Lung microvascular endothelial cell (primary cell): ENCODE data around the gene HOXA3. TPM values are rescaled to one million over a fixed set of nuclear protein-coding genes. Genes with fewer than 3 reads are reported as not detected.
A peak's percentile ranks its signal among the peaks of the same experiment; 100 is the strongest.

ENCODE experiments used
- DNase-seq, 2 donors: peaks; one replicate each; pipeline versions ENCODE4 v3.0.0 to v3.0.0-alpha.2; 2010; ENCODE audit warnings: low read depth in 2 of 2
- total RNA-seq: library from RNA; depleted of rRNA; stranded (reverse); fragments of >200 nt; gene quantifications from 2 replicates; pipeline ENCODE4 v1.2.1, GENCODE V29; 2014

The HOXA3 gene
- total RNA-seq, 1 donor from 2014 or later, result 5.0 TPM

DNA sequence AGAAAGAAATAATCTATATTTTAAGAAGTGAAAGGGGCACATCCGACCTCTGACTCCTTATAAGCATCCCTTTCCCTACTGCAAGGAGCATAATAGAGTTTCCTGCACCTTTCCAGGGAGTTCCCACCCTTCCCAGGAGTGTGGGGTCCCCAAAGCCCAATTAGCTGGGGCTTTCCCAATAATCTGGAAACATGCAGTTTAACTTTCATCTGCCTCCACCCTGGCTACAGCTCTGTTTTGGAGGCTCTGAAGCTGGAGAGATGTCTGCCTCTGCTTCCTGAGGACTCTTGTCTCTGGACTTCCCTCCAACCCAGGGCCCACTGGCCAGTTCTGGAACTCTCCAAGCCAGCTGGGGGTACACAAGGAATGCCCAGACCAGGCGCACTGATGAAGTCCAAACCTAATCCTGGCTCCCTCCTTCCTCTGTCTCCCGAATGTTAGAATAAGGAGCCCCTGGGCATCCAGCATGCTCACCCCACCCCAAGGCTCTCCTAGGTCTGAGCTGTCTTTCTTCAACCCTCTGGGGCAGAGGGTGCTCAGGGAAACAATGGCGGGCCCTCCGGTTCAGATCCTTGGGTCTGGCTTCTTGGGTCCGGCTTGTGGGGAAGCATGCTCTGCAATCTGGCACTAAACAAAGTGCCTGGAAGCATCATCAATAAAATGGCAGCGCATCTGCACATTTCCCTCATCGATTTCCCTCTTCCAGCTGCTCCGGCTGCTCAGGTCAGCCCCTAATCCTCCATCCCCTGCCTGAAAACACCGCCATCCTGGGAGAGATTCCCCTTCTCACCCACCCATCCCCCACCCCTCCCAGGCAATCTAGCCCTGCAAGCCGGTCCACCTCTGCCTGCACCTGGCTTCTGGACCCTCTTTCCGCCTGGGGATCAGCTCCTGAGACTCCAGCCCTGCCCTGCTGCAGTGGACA is 35.2 kb downstream of the HOXA3 start:
- DNase-seq, result peak in 1 of 2 donors; percentile 48

DNA sequence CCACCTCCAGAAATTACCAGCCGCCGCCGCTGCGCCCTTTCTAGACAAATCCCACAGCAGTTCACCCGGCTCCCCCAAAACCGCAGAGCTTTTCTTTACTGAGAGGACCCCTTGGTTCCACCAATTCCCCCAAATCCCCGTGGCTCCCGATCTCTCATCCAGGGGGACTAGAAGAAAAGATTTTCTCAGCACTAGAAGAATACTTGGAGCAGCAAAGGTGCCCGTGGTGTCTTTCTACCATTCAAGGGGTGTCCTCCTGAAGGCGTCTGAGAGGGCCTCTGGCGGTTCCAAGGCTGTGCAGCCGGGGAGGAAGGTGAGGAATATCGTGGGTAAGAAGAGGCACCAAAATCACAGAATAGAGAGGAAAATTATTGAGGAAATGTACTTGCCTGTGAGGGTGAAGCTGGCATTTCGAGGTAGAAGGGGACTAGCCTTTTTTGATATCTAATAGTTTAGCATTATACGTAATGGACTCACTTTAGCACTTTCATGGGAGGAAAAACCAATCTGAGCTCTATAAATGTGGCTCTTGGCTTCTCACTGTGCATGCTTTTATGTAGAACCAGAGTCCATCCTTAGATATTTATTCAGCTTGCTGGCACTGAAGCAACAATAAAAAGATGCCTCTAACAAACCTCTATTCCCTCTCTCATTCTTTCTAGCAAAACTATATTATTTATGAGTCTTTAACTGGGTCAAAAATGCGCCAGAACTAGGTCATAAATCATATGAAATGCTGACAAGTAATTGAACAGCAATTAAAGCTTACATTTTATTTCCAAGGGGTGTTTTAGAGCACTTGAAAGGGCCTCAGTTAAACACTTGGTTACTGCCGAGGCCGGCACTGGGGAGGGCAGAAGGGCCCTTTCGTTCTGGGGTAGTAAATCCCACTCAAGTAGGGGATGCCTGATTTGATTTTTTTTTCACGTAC is 36.1 kb downstream of the HOXA3 start:
- peak in 1 of 2 donors; percentile 49 for DNase-seq

DNA sequence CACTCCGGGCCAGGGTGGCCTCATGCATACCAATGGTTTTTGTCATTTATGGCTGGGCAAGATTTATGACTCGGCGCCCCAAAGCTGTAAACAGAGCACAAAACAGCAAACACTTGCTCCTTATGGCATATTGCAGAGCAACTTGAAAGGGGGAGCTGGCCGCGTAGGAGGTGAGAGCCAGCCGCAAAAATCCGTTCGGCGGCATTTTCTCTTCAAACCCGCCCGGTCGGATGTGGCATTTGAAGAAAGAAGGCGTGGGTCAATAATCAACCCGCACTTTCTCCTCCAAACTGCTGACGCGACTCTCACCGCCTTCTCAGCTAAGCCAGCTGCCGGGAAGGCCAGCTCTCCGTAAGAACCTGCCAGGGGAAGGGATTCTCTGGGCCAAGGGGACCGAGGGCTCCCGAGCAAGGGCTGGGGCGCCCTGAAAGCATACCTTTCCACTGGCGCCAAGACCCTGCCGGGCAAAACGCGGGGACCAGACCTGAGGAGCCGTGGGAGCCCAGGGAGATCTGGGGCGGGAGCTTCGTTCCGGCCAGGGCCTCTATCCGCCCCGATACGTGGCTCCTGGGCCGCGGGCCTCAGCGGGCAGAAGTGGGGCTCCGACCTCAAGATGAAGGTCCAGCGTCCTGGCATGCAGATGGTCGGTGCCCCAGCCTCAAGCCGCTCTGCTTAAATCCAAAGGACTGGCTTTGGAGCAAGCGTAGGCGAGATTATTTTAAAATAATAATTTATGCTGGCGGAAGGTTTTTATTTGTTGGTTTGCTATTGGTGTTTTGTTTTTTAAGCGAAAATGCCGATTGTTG is 37.0 kb downstream of the HOXA3 start:
- DNase-seq, result peak in 1 of 2 donors; percentile 62

DNA sequence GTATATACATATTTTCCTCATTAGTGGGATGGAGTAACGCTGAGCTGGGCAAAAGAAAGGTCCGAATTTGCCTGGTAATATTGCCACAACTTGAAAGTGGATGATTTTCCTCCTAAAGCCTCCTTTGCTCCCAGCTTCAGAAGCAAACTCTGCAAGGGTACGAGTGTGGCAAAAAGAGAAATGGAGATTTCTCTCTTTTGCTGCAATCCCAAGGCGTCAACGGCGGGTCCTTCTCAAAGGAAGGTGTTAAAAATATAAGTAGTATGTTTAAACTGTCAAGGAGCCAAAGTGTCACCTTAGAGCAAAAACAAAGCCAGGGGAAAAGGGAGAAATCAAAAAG is 37.5 kb downstream of the HOXA3 start:
- no peak for DNase-seq

DNA sequence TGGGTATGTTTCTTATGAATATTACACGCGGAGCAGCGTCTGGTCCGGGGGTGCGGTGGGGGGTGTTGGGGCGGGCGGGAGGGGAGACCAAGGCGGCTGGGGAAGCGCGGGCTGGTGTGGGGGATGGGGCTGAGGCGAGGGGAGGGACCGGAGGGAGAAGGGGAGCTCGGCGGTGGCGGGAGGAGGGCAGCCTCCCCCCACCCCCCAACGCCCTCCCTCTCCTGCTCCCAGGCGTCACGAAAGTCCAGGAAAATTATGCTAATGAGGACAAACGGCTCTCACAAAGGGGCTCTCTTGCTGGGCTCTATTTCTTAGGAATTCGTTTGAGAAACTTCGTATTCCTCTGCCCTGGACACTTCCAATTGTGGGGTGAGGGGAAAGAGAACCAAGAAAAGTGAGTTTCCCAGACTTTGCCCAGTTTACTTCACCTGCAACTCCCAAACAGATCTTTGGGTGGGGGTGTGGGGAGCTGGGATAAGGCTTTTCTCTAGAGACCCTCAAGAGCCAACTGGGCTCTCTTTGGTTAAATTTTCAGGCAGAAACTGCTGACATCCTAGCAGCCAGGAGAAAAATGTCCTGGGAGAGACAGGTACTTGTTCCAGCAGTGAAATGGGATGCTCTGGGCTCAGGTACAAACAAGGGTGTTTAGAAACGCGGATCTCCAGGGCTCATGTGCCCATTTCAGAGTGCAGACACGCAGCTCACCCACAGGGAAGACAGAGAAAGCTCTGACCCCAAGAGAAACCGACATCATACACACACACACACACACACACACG is 38.2 kb downstream of the HOXA3 start:
- peak; percentile 67 to 82 for DNase-seq

DNA sequence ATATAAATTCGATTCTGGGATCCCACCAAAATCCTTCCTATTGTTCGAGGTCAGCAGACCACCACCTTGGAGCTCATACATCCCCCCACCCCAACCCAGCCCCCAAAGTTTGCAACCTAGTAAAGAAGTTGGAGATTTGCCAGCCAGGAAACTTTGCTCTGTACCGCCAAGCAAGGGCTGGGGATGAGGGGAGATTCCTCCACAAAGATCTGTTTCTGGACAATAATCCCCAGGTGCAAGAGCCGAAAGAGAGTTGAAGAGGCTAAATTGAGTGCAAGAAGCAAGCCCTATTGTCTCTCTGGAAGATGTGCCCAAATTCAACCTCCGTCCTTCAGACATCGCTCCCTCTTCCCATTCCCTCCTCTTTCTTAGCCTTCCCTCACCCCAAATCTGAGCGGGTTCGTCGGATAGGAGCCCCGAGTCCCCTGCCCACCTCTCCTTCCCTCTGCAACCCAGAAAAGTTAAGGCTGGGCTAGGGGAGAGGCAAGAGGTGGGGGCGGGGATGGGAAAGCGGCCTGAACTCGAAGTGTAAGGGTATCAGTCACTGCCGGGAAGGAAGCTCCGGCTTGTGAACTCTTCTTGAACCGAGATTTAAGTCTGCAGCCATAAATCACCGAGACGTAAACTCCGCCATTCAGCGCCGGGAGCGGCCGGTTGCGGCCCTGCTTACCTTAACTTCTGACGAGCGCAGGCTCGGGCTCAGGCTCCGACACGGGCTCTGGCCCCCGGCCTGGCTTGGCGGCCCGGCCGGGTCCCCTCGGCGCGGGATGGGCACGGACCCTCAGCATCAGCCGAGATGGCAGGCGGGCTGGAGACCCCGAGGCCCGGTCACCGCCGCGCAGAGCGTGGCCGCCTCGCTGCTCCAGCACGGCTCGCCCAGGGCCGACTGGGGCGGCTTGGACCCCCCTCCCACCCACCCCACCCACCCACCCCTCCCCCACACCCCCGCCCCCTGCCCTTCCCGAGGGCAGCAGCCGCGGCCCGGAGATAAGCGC is 39.1 kb downstream of the HOXA3 start:
- DNase-seq, result peak; percentile 77 to 97

DNA sequence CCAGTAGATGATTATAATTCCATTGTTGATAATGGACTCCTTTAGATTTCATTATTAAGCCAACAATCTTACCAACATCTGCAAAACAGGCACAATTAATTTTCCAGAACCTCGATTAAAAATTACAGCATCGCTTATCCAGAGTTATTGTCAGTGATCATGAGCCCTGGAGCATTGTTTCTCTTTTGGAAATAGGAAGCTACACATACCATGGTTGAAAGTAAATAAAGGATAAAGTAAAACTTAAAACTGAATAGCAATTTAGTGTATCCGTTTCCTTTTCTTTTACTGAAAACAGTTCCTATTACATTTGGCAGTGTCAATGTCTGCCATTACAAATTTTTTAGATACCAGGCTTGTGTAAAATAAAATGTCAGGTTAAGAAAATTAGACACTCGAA is 40.0 kb downstream of the HOXA3 start:
- DNase-seq, result peak; percentile 42 to 81

DNA sequence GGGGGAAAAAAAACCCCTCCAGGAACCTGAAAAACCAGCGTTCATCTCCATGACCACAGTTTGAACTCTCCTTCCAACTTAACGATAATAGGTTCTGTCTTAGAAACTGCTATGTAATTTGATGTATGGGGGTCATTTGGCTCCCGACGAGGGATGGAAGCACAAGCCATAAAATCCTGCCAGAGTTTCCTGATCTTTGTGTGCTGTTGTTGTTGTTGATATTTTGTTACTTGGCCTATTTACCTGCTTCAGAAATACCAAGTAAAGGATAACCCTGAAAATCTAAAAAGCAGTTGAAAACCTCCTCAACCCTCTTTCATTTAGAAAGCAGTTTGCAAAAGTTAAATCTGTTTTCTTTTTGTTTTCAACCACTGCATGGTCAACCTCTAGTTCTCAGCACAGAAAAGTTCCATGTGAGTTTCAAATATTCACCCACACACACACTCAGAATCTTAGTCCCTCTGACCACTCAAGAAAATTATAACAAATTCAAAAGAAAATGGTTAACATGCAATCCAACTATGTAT is 40.6 kb downstream of the HOXA3 start:
- DNase-seq, result peak; percentile 30 to 64

DNA sequence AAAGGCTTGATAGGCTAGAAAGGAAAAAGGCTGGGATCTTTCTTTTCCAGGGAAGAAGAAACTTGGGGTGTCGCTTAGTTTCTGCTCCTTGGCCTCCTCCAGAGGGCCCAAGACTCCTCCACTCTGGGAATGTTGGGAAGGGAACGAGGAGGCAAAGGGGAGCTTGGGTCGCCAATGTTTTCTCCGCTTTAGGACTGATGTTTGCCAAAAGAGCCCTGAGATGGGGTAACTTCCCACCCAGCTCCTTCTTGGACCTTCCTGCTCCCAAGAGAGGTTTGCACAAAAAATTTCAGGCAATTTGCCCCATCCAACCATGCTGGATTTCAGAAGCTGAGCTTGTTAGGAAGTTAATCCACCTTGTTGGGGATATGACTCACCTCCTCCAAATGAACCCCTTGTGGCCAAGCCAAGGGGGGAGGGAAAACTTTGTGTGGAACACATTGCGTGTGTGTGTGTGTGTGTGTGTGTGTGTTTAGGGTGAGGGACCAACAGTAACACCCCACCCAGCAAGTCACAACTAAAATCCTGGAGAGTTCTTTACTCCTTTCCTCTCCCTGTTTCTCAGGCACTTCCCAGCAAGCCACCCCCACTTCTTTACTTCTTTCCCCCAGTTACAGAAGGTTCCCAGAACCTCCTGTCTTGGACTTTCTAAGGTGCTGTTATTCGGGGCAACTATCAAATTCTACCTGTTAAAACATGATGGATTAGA is 41.2 kb downstream of the HOXA3 start:
- DNase-seq, result peak; percentile 79 to 92

DNA sequence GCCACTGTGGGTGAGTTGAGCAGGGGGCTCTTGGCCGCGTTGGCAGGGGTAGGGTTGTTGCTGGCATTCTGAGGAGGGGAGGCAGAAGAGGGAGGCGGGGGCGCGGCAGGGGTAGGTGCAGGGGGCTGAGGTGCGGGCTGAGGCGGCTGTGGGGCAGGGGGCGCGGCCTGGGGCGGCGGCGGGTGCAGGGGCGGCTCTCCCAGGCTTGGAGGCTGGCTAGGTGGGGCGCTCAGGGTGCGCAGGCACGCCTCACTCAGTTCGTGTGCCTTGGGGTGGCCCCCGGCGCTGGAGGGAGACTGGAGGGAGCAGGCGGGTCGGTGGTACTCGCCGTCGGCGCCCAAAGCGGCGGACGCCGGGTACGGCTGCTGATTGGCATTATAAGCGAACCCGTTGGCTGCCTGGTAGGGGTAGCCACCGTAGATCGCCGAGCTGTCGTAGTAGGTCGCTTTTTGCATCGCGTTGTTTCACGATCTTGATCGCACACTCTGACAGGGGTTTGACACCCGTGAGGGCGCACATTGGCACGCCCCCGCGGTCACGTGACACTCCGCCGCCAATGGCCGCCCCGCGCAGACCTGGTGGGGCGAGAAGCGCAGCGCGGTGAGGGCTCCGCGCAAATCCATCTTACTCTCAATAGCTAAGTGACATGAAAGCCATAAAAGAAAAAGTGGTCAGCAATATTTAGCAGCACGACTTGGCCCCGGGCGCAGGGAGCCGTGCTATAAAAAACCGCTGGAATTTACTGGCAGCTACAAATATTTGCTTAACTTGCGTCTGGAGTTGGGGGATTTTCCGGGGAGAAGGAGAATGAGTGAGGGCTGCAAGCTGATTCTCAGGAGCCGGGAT is 42.0 kb downstream of the HOXA3 start:
- peak; percentile 25 to 27 for DNase-seq

DNA sequence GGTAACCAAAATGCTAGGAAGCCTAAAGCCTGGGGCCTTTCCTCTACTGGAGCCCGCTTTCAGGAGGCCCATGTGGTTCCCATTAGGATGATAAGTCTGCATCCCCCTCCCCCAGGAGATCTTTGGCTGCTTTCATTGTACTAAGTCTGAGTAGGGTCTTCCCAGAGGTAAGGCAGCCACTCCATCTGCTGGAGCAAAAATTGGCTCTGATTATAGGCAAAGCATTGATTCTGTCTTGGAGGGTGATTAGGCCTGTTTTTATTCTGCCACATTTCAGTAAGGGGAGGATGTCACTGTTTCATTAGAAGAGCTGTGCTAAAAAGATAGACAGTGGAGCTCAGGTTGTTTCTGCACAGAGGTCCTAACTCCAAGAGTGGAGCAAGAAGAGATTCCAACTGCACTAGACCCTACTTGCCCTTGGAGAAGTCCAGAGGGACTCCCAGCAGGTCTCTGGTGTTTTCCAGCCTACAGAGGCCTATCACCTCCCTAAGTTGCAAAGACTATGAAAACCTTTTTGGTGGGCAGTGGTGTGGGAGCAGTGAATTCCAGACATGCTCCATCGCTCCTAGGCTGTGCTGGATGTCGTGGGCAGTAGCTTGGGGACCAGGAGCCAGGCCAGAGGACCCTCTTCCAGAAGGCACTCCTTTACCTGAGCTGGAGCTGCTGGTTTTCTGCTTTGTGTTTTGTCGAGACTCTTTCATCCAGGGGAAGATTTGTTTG is 42.8 kb downstream of the HOXA3 start:
- no peak for DNase-seq

DNA sequence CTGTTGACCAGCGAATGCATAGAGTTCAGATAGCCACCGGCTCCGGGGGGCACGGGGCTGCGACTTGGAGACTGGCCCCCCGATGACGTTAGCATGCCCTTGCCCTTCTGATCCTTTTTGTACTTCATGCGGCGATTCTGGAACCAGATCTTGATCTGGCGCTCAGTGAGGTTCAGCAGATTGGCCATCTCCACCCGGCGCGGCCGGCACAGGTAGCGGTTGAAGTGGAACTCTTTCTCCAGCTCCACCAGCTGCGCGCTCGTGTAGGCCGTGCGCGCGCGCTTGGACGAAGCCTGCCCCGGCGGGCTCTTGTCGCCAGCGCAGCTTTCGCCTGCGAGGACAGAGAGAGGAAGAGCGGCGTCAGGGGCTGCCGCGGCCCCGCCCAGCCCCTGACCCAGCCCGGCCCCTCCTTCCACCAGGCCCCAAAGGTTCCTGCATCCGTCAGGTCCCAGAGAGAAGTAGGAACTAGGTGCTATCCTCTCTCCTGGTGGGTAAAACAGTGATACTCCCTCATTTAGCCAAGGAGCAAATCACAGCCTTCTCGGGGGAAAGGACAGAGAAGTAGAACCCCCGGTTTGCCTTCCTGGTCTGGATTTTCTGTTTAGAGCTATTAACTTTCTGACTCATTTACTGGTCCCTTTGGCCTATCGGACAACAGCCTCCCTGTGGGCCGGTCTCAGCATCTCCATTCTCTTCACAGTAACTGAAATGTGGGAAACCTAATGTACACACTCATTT is 43.8 kb downstream of the HOXA3 start:
- peak; percentile 82 to 90 for DNase-seq

DNA sequence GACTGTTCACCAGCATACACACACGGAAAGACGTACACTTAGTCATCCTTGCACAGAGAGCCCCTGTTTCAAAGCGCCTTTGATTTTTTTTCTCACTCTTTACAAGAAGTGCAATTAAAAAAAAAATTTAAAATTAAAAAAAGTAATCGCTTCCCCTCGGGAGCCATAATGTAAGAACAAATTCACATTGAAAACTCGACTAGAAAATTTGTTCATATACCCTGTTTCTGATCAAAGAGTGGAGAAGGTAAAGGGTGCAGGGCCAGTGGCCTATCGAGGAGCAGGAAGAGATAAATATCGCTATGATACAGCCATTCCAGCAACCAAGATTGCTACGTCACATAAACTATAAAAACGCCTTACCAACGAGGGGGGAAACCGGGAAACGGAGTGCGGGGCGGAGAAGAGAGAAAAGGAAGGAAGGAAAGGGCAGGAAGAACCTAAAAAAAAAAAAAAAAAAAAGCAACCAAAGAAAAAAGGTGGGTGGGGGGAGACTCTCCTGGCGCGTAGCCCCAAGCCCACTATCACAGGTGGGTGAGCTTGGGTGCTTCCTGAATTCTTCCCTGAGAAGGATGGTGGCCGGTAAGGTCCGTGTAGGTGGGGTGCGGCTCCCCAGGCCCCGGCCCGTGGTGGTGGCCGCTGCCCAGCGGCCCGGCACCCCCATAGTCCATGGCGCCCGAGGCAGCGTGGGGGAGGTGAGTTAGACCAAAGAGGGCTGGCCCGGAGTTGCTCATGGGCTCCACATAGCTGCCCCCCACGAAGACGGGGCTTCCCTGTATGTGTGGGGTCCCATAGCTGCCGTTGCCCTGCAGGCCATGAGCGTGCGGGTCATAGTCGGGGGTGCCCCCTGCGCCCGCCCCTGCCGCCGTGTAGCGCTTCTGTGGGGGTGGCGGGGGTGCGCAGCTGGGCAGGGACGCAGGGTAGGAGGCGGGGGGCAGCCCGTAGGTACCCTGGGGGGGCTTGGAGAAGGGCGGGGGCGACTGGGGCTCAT is 44.7 kb downstream of the HOXA3 start:
- DNase-seq, result peak; percentile 42 to 74

DNA sequence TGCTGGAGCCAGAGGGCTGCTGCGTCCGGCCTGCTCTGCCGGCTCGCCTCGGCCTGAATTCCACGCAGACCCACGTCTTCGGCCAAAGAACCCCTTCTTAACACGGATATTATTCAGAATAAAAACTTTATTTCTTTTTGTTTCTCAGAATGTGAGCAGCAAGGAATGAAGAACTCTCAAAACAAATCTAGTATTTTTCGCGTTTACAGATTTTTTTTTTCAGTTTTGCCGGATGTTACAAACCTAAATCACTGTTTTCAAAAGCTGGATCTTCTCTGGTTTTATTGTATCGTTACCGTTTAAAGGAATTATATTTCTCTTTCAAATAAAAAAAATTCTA is 45.5 kb downstream of the HOXA3 start:
- no peak for DNase-seq
